ENCODE results near the gene FERMT2.

DNA sequence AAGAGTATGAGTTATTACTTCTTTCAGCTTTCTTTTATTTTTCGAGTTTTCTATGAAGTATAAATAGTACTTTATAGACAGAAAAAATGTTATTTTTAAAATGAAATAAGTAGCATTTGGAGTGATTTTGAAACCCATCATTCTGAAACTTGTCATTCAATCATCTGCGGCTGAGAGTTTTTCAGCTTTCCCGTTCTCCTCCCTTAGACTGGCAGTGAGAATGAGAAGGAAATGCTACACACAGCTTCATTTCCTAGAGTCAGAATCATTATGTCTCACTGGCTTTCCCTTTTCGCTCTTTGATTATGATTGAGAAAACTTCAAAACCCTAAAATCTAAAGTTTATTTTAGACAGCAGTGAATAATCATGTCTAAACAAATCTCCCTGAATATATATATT is 125.8 kb downstream of the FERMT2 start:
- TF ChIP-seq POLR2AphosphoS5 (IDR thresholded peaks at IDR 0.05; ENCODE audit: low read depth, low read length) (no peak), SIN3A (IDR thresholded peaks at IDR 0.05; ENCODE audit: borderline replicate concordance, insufficient read depth, low read depth, low read length) (no peak), TCF7L2 (IDR thresholded peaks at IDR 0.05; ENCODE audit: low read depth, low read length) (no peak)
- TF ChIP-seq, protein P1, sequence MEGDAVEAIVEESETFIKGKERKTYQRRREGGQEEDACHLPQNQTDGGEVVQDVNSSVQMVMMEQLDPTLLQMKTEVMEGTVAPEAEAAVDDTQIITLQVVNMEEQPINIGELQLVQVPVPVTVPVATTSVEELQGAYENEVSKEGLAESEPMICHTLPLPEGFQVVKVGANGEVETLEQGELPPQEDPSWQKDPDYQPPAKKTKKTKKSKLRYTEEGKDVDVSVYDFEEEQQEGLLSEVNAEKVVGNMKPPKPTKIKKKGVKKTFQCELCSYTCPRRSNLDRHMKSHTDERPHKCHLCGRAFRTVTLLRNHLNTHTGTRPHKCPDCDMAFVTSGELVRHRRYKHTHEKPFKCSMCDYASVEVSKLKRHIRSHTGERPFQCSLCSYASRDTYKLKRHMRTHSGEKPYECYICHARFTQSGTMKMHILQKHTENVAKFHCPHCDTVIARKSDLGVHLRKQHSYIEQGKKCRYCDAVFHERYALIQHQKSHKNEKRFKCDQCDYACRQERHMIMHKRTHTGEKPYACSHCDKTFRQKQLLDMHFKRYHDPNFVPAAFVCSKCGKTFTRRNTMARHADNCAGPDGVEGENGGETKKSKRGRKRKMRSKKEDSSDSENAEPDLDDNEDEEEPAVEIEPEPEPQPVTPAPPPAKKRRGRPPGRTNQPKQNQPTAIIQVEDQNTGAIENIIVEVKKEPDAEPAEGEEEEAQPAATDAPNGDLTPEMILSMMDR (IDR thresholded peaks at IDR 0.05), result no peak
